Parietal lobe (tissue), 2 donors: ENCODE data around the gene VPS13D. TPM values are rescaled to one million over a fixed set of nuclear protein-coding genes. Genes with fewer than 3 reads are reported as not detected.

Source experiments
- small RNA-seq: library from RNA; depleted of rRNA; stranded (forward); fragments of <200 nt; gene quantifications from one replicate; pipeline ENCODE3, GENCODE V24; 2014; ENCODE audit warnings: low replicate concordance
- total RNA-seq: library from RNA; depleted of rRNA; stranded (reverse); fragments of >200 nt; gene quantifications from one replicate; pipeline ENCODE4 v1.2.3, GENCODE V29; 2014

Gene VPS13D, protein sequence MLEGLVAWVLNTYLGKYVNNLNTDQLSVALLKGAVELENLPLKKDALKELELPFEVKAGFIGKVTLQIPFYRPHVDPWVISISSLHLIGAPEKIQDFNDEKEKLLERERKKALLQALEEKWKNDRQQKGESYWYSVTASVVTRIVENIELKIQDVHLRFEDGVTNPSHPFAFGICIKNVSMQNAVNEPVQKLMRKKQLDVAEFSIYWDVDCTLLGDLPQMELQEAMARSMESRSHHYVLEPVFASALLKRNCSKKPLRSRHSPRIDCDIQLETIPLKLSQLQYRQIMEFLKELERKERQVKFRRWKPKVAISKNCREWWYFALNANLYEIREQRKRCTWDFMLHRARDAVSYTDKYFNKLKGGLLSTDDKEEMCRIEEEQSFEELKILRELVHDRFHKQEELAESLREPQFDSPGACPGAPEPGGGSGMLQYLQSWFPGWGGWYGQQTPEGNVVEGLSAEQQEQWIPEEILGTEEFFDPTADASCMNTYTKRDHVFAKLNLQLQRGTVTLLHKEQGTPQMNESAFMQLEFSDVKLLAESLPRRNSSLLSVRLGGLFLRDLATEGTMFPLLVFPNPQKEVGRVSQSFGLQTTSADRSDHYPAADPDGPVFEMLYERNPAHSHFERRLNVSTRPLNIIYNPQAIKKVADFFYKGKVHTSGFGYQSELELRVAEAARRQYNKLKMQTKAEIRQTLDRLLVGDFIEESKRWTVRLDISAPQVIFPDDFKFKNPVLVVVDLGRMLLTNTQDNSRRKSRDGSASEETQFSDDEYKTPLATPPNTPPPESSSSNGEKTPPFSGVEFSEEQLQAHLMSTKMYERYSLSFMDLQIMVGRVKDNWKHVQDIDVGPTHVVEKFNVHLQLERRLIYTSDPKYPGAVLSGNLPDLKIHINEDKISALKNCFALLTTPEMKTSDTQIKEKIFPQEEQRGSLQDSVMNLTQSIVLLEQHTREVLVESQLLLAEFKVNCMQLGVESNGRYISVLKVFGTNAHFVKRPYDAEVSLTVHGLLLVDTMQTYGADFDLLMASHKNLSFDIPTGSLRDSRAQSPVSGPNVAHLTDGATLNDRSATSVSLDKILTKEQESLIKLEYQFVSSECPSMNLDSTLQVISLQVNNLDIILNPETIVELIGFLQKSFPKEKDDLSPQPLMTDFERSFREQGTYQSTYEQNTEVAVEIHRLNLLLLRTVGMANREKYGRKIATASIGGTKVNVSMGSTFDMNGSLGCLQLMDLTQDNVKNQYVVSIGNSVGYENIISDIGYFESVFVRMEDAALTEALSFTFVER (N-terminal part only)
- total RNA-seq: 121 TPM

GRCh38 chr1:12229835-12230548, at the start of gene VPS13D:
Gene VPS13D, plus strand, starts transcription at chr1:12230030. Its CDS starts 4,237 bp downstream, at chr1:12234267.

Small RNA genes lying within 50 kb of the gene (small RNA-seq; reads per million reads assigned to genes)
- not detected for gene MIR4632
- not detected for gene RF00156
- not detected for gene SNORA59A

Other genes with a start within 250 kb of the VPS13D start
- gene MFN2, start 249.6 kb upstream of the VPS13D start, total RNA-seq: 47.3 TPM
- 31.6 TPM for gene MIIP, start 210.5 kb upstream of the VPS13D start, total RNA-seq
- not detected for gene TNFRSF8, start 166.7 kb upstream of the VPS13D start, total RNA-seq
- gene TNFRSF1B, start 63.0 kb upstream of the VPS13D start, total RNA-seq: 1.9 TPM